Measurements from ENCODE around the gene RIPOR3.

The RIPOR3 gene

DNA sequence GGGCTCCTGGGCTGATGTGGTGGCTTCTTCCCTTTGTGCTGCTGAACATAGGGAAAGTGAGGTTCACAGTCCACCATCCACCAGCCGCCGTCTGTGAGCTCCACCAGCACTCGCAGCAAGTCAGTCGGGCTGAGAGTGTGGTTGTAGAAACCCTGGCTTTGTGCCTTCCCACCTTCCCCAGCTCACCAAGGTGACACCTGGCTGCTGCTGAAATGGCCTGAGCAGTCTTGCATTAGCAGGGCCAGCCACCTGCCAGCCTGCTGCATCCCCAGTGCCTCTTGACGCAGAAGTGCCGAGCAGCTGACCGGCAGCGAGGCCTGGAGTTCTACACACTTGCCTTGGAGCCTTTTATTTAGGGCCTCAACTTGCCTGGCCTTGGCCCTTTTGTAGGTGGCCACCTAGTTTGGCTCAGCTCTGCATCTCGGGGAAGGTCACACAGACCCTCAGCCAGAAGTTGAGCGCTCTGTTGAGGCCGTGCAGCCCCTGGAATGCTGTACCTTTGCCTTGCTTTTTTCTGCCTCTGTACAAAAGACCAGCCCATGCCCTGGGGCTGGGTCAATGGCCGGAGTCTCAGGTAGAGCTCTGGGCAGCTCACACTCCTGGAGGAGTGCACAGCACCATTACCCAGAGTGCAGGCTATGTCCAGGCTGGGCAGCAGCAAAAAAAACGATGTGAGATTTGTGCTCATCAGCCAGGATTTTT lies 104.7 kb downstream of the RIPOR3 start:
- Histone ChIP-seq H3K27me3 (no peaks in the 10 kb centered on the region), H4K20me1 (peaks cover 11 to 57% (median 21%) of the 10 kb centered on the region in 11 experiments; a peak in 14 of 22 replicates), H3K9me3 (replicated peaks in 1 of 11) (no peaks in the 10 kb centered on the region), H3K4me2 (no peak overlapping the region), H3K4me1 (peaks cover 9 to 21% (median 14%) of the 10 kb centered on the region in 10 experiments), H3K9ac (no peak overlapping the region), H3K4me3 (no peak overlapping the region), H3K36me3 (peaks cover 50 to 84% (median 72%) of the 10 kb centered on the region in 11 experiments), H3K27ac (no peak overlapping the region)
- no peak for TF ChIP-seq Cebpa-rat (IDR thresholded peaks at IDR 0.05)

- Histone ChIP-seq H3K9ac (no peak overlapping the region), H3K9me3 (replicated peaks in 1 of 11) (no peaks in the 10 kb centered on the region), H3K36me3 (peaks cover 59 to 94% (median 82%) of the 10 kb centered on the region in 11 experiments), H4K20me1 (peaks cover 13 to 67% (median 28%) of the 10 kb centered on the region in 11 experiments; a peak in 16 of 22 replicates), H3K4me1 (peaks cover 9 to 21% (median 14%) of the 10 kb centered on the region in 10 experiments), H3K27me3 (no peaks in the 10 kb centered on the region), H3K4me3 (no peak overlapping the region), H3K27ac (no peak overlapping the region), H3K4me2 (no peak overlapping the region)
- no peak for TF ChIP-seq Cebpa-rat (IDR thresholded peaks at IDR 0.05)
These were observed 105.7 kb downstream of the RIPOR3 start for GRCh38 chr20:50585678-50586077.

DNA sequence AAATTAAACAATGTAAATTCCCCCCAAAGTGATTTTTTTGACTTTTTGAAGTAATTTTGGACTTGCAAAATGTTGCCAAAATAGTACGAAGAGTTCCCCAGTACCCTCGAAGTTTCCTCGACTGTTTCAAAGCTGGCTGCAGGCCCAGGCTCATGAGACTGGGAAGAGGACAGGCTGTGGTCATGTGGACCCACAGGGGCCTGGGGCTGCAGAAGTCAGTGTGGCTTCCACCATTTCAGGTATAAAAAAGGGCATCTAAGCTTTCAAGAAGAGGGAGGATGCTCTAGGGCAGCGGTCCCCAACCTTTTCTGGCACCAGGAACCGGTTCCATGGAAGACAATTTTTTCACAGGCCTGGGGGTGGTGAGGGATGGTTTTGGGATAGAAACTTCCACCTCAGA lies 106.1 kb downstream of the RIPOR3 start:
- H3K27me3 ChIP-seq = no peaks in the 10 kb centered on the region
- peaks cover 15 to 72% (median 30%) of the 10 kb centered on the region in 11 experiments; a peak in 17 of 22 replicates for H4K20me1 ChIP-seq
- H3K4me1 ChIP-seq = peaks cover 9 to 21% (median 14%) of the 10 kb centered on the region in 10 experiments
- no peak overlapping the region for H3K4me3 ChIP-seq
- no peak overlapping the region for H3K4me2 ChIP-seq
- H3K36me3 ChIP-seq = peaks cover 64 to 96% (median 84%) of the 10 kb centered on the region in 11 experiments
- no peaks in the 10 kb centered on the region for H3K9me3 ChIP-seq (replicated peaks in 1 of 11)
- no peak for TF ChIP-seq Cebpa-rat (IDR thresholded peaks at IDR 0.05)
- H3K9ac ChIP-seq = no peak overlapping the region
- no peak overlapping the region for H3K27ac ChIP-seq

DNA sequence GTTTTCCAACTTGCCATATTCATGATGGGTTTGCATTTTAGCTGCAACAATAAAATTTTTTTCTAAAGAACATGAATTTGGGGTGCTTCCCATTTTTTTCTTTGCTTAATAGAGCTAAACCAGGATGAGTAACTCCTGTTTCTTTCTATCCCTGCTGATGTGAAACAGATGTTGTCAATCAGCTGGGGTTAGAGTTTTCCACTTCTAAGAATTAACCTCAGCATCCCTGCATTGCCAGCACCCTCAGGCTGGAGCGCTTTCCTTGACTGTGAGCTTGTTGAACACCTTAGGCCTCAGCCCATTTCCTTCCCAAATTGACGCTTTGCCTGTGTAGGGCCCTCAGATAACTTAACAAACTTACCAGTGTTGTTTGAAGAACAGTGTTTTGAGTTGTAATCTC lies 106.7 kb downstream of the RIPOR3 start:
- Histone ChIP-seq H3K4me2 (no peak overlapping the region), H3K27ac (no peak overlapping the region), H3K36me3 (peaks cover 69 to 96% (median 84%) of the 10 kb centered on the region in 11 experiments), H3K9me3 (replicated peaks in 1 of 11) (no peaks in the 10 kb centered on the region), H3K4me1 (peaks cover 9 to 21% (median 14%) of the 10 kb centered on the region in 10 experiments), H3K27me3 (no peaks in the 10 kb centered on the region), H3K4me3 (no peak overlapping the region), H3K9ac (no peak overlapping the region), H4K20me1 (peaks cover 17 to 77% (median 30%) of the 10 kb centered on the region in 11 experiments; a peak in 17 of 22 replicates)
- no peak for TF ChIP-seq Cebpa-rat (IDR thresholded peaks at IDR 0.05)

DNA sequence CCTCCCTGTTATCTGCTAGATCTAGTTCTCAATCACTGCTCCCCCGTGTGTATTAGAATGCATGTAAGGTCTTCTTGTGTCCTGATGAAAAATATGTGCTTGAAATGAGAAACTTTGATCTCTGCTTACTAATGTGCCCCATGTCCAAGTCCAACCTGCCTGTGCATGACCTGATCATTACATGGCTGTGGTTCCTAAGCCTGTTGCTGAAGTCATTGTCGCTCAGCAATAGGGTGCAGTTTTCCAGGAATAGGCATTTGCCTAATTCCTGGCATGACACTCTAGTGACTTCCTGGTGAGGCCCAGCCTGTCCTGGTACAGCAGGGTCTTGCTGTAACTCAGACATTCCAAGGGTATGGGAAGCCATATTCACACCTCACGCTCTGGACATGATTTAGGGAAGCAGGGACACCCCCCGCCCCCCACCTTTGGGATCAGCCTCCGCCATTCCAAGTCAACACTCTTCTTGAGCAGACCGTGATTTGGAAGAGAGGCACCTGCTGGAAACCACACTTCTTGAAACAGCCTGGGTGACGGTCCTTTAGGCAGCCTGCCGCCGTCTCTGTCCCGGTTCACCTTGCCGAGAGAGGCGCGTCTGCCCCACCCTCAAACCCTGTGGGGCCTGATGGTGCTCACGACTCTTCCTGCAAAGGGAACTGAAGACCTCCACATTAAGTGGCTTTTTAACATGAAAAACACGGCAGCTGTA lies 107.7 kb downstream of the RIPOR3 start:
- Histone ChIP-seq H3K36me3 (peaks cover 80 to 99% (median 92%) of the 10 kb centered on the region in 11 experiments), H3K4me2 (peak overlapping the region in 2 of 11 experiments; percentile 75 to 88; a peak in 1 of 22 replicates), H3K4me1 (peaks cover 9 to 21% (median 14%) of the 10 kb centered on the region in 10 experiments), H4K20me1 (peaks cover 17 to 87% (median 32%) of the 10 kb centered on the region in 11 experiments; a peak in 17 of 22 replicates), H3K9me3 (replicated peaks in 1 of 11) (no peaks in the 10 kb centered on the region), H3K4me3 (no peak overlapping the region), H3K27me3 (no peaks in the 10 kb centered on the region), H3K27ac (no peak overlapping the region), H3K9ac (0 out of 22 replicates have a peak overlapping the region, but pooled peaks of 1 of the 11 experiments have one; percentile 58)
- no peak for TF ChIP-seq Cebpa-rat (IDR thresholded peaks at IDR 0.05)

DNA sequence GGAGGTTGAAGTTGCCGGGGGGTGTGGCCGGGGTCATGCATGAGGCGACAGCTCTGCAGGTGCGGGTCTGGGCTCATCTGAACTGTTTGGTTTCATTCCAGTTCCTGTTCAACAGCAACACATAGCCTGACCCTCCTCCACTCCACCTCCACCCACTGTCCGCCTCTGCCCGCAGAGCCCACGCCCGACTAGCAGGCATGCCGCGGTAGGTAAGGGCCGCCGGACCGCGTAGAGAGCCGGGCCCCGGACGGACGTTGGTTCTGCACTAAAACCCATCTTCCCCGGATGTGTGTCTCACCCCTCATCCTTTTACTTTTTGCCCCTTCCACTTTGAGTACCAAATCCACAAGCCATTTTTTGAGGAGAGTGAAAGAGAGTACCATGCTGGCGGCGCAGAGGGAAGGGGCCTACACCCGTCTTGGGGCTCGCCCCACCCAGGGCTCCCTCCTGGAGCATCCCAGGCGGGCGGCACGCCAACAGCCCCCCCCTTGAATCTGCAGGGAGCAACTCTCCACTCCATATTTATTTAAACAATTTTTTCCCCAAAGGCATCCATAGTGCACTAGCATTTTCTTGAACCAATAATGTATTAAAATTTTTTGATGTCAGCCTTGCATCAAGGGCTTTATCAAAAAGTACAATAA lies 108.6 kb downstream of the RIPOR3 start:
- Histone ChIP-seq H3K9me3 (replicated peaks in 1 of 11) (no peaks in the 10 kb centered on the region), H4K20me1 (peaks cover 17 to 88% (median 35%) of the 10 kb centered on the region in 11 experiments; a peak in 18 of 22 replicates), H3K4me2 (peak overlapping the region; percentile 20 to 88 (median 72); a peak in 21 of 22 replicates), H3K36me3 (peaks cover 89 to 99% (median 97%) of the 10 kb centered on the region in 11 experiments), H3K27ac (peak overlapping the region in 4 of 11 experiments; percentile 5 to 40 (median 22); a peak in 2 of 22 replicates), H3K9ac (peak overlapping the region in 6 of 11 experiments; percentile 4 to 58 (median 46); a peak in 9 of 22 replicates), H3K4me3 (no peak overlapping the region), H3K4me1 (peaks cover 9 to 21% (median 14%) of the 10 kb centered on the region in 10 experiments), H3K27me3 (no peaks in the 10 kb centered on the region)
- no peak for TF ChIP-seq Cebpa-rat (IDR thresholded peaks at IDR 0.05)

DNA sequence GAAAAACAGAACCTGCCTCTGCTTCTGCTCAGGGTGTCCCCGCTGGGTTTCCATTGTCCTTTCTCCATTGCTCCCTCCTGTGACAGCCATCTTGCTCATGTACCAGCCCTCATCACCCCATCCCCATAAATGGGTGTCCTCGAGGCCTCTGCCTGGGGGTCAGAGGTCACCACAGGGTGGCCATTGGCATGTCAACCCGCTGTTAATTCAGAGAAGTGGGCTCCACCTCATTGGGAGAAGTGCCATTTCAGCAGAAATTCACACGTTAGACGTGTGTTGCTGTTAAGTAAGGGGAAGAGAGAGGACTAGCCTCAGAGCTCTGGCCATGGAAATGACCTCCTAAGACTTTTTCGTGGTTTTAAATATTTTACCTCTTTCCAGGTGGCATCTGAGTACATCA lies 109.2 kb downstream of the RIPOR3 start:
- H3K27ac ChIP-seq = peak overlapping the region in 2 of 11 experiments; percentile 5 to 22; a peak in 2 of 22 replicates
- peak overlapping the region in 8 of 11 experiments; percentile 1 to 58 (median 38); a peak in 10 of 22 replicates for H3K9ac ChIP-seq
- H3K4me2 ChIP-seq = peak overlapping the region; percentile 20 to 88 (median 72); a peak in 21 of 22 replicates
- TF ChIP-seq Cebpa-rat (IDR thresholded peaks at IDR 0.05) = no peak
- peaks cover 9 to 21% (median 14%) of the 10 kb centered on the region in 10 experiments for H3K4me1 ChIP-seq
- H3K36me3 ChIP-seq = peaks cover 89 to 99% (median 97%) of the 10 kb centered on the region in 11 experiments
- H3K4me3 ChIP-seq = no peak overlapping the region
- peaks cover 17 to 88% (median 38%) of the 10 kb centered on the region in 11 experiments; a peak in 18 of 22 replicates for H4K20me1 ChIP-seq
- H3K27me3 ChIP-seq = no peaks in the 10 kb centered on the region
- no peaks in the 10 kb centered on the region for H3K9me3 ChIP-seq (replicated peaks in 1 of 11)

DNA sequence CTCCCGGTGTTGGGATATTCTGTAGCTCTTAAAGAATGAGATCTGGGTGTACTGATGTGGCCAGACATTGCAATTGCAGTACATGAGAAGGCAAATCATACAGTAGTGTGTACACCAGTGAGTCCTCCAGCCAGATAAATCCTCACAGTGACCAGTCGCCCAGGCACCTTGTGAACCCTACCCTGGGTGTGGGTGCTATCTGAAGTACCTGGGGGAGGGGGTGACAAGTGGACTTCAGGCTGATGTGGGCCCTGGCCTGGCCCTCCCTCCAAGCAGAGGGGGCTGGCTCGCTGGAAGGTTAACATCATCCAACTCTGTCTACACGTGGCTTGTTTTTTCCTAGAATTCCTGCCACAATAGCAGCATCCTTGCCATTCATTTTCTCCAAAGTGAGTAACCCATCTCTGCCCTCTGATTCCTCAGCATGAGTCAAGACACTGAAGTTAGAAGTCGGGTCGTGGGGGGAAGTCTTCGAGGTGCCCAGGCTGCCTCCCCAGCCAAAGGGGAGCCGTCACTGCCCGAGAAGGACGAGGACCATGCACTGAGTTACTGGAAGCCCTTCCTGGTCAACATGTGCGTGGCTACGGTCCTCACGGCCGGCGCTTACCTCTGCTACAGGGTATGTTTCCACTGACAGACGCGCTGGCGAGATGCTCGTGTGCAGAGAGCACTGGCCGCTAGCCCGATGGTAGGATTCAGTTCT lies 110.3 kb downstream of the RIPOR3 start:
- H3K36me3 ChIP-seq = peaks cover 88 to 99% (median 97%) of the 10 kb centered on the region in 11 experiments
- H3K27ac ChIP-seq = no peak overlapping the region
- peaks cover 17 to 90% (median 39%) of the 10 kb centered on the region in 11 experiments; a peak in 19 of 22 replicates for H4K20me1 ChIP-seq
- no peak for TF ChIP-seq Cebpa-rat (IDR thresholded peaks at IDR 0.05)
- no peaks in the 10 kb centered on the region for H3K27me3 ChIP-seq
- H3K4me1 ChIP-seq = peaks cover 9 to 21% (median 14%) of the 10 kb centered on the region in 10 experiments
- no peak overlapping the region for H3K4me3 ChIP-seq
- H3K4me2 ChIP-seq = no peak overlapping the region
- H3K9ac ChIP-seq = no peak overlapping the region
- H3K9me3 ChIP-seq (replicated peaks in 1 of 11) = no peaks in the 10 kb centered on the region
